HG03066 (cell line): ENCODE data around the gene TAS2R13.

Experiments used
- ATAC-seq: cut with Tn5 transposase; IDR thresholded peaks from one replicate; pipeline ENCODE4 v1.9.1; 2021; ENCODE audit warnings: low read depth; ENCODE audit not compliant: unreplicated experiment

Gene TAS2R13, protein sequence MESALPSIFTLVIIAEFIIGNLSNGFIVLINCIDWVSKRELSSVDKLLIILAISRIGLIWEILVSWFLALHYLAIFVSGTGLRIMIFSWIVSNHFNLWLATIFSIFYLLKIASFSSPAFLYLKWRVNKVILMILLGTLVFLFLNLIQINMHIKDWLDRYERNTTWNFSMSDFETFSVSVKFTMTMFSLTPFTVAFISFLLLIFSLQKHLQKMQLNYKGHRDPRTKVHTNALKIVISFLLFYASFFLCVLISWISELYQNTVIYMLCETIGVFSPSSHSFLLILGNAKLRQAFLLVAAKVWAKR

DNA sequence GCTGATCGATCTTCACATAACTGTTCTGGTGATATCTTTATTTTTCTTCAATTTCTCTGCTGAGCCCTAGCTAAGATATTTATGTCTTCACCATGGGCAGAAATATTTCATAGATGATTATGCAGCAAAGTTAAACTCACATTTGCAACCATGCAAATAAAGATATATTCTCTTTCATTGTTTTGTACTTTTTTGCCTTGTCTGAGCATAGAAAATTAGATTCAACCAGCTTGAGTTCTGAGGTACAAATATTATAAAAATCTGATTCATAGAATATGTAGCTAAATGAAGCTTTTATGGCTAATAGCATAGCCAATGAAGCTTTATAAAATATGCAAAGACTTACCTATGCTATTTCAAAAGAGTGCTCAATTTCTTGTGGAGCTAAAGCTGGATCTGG is at the start of gene TAS2R13:
TAS2R13 (minus strand) TSS at position 101 of the 400 bp plus-strand sequence. CDS start 264 bp downstream, outside the sequence.
- no peak for ATAC-seq

DNA sequence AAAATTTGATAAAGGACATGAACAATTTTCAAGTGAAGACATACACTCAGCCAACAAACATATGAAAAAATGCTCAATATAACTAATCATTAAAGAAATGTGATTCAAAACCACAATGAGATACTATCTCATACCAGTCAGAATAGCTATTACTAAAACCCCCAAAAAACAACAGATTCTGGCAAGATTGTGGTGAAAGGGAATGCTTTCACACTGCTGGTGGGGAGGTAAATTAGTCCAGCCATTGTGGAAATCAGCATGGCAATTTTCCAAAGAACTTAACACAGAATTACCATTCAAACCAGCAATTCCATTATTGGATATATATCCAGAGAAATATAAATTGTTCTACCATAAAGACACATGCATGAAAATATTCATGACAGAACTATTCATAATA is 48.4 kb upstream of the TAS2R13 start:
- no peak for ATAC-seq

DNA sequence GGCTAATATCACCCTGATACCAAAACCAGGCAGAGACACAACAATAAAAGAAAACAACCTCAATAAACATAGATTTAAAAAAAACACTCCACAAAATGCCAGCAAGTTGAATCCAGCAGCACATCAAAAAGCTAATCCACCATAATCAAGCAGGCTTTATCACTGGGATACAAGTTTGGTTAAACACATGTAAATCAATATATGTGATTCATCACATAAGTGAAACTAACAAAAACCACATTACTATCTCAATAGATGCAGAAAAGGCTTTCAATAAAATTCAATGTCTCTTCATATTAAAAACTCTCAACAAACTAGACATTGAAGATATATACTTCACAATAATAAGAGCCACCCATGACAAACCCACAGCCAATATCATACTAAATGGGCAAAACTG is 46.7 kb upstream of the TAS2R13 start:
- ATAC-seq: no peak

DNA sequence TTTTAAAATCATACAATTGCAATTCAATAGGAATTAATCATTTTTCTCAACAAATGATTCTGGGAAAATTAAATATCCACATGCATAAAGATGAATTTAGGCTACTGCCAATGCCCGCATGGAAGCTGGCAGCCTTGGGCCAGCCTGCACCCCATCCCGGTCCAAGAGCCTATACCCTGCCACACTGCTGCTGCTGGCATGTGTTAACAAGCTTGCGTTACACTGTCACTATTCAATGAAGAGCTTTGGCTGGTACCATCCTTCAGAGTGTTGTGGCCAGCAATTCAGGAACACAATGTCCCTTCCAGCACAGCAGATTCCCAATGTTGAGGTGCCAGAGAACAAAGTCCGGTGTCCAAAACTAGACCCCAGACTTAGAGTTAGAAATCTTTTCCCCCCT is 43.3 kb upstream of the TAS2R13 start:
- no peak for ATAC-seq

DNA sequence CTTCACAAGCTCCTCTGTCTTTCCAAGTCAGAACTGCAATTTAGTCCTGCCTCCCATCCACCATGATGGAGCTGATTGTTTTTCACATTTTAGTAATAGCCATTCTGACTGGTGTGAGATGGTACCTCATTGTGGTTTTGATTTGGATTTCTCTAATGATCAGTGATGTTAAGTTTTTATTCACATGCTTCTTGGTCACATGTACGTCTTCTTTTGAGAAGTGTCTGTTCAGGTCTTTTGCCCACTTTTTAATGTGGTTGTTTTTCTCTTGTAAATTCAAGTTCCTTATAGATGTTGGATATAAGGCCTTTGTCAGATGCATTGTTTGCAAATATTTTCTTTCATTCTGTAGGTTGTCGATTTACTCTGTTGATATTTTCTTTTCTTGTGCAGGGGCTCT is 33.8 kb upstream of the TAS2R13 start:
- no peak for ATAC-seq

DNA sequence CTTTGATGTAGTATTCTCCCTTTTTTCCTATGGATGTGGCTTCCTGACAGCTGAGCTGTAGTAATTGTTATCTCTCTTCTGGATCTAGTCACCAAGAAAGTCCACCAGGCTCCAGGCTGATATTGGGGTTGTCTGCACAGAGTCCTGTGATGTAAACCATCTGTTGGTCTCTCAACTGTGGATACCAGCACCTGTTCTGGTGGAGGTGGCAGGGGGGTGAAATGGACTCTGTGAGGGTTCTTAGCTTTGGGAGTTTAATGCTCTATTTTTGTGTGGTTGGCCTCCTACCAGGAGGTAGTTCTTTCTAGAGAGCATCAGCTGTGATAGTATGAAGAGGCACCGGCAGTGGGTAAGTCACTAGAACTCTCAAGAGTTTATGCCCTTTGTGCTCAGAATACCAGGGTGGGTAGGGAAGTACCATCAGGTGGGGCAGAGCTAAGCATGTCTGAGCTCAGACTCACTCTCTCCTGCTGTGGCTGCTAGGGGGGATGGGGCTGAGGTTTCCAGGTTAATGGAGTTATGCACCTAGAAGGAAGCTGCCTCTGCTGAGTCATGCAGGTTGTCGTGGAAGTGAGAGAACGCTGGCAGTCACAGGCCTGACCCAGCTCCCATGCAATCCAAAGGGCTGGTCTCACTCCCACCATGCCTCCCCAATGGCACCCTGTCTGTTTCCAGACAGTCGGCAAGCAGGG is 32.7 kb upstream of the TAS2R13 start:
- no peak for ATAC-seq

DNA sequence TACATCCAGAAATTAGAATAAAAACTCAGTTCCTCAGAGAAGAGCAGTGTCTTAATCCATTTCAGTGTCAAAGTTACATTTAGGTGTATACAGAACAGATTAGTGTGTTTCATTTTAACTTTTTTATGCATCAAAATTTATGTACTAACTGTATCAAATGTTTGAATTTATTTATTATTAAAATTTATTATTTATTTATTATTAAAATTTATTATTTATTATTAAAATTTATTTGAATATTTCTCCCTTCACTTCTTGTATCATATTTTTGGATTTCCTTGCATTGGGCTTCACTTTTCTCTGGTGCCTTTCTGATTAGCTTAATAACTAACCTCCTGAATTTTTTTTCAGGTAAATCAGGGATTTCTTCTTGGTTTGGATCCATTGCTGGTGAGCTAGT is 32.0 kb upstream of the TAS2R13 start:
- ATAC-seq: no peak

DNA sequence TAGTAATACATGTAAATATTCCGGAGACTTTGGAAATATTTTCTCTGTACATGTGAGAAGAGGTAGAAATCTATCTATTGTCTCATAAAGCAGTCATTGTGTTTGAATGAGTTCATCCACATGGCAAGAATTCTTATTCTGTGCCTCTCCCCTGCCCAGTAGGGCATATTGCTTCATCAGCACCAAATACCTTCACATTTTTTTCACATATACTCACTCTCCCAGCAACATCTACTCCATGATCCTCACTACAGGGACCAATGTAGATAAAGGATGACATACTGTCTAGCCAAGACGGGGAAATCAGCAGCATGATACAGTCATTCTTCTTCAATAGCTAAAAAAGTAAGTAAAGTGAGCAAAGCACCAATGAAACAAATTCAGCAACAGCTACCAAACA is 31.0 kb upstream of the TAS2R13 start:
- no peak for ATAC-seq

DNA sequence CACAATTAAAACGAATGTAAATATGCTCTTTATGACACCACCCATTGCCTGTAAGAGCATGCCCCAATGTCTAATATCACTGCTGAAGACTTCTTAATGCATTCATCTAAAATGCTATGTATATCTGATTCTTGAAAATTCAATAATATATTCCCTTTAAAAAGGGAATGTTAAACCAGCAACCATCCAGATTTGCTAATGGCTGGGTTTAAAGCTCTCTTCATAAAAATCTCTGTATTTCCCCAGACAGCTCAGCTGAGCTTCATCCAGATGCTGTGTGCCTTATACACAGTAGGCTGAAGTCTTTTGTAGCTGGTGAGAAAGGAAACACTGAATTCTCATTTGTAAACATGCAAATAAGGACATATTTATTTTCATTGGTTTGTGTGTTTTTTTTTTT is 29.8 kb upstream of the TAS2R13 start, which contains the start of gene TAS2R14:
TAS2R14 (minus strand) TSS at position 101 of the 400 bp plus-strand sequence; CDS start at position 45, 56 bp downstream.
- no peak for ATAC-seq

DNA sequence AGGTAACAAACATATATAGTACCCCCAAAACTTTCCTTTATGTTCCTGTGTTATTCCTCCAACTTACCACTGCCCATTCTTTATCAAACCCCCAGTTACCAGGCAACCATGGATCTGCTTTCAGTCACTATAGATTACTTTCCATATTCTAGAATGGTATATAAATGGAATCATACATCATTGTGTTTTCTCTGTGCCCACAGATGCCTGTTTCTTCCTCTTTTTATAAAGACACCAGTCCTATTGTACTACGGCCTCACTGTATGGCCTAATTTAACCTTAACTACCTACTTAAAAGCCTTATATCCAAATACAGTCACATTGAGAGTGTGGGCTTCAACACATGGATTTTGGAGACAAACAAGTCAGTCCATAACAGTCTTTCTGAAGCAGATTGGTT is 27.1 kb upstream of the TAS2R13 start:
- no peak for ATAC-seq

DNA sequence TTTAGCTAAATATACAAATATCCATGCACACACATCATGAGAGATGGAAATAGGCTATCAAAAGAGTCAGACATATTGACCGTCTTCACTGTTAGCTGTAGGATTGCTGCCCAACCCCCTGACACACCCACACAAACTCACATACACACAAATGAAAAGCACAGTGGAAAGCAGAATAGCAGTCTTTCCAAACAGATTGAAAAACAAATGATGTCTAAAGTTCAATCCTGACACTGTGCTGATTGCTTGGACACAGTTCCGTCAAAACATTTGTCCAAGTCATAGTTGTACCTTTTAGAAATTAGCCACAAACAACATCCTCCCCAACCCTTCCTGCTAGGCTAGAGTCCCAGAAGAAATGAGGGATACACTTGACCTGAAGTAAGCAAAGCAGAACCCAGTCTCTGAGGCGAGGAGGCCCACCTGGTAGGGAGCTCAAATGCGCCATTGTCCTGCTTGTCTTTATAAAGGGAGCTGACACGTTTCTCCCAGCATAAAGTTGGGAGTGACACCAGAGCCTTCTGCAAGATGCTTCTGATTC is 19.5 kb upstream of the TAS2R13 start, which contains the start of gene PRH2:
PRH2 (plus strand) TSS at position 491 of the 541 bp plus-strand sequence; CDS start at position 529, 38 bp downstream.
- ATAC-seq: no peak

DNA sequence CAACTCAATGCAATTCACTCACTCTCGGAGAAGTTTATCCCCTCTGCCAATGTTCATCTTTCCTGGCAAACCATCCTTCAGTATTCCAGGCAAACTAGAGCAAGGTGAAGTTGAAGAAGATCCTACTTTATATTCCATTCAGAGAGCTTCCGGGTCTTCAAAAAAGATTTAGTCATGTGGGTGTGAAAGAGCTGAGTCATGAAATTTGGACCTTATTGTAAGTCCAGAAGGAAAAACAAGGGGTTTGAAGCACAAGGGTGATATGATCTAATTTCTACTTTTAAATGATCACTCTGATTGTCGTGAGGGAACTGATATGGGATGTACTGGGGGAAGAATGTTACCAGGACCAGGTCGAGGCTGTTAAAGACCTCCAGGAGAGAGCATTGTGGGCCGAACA is 16.9 kb upstream of the TAS2R13 start:
- no peak for ATAC-seq

DNA sequence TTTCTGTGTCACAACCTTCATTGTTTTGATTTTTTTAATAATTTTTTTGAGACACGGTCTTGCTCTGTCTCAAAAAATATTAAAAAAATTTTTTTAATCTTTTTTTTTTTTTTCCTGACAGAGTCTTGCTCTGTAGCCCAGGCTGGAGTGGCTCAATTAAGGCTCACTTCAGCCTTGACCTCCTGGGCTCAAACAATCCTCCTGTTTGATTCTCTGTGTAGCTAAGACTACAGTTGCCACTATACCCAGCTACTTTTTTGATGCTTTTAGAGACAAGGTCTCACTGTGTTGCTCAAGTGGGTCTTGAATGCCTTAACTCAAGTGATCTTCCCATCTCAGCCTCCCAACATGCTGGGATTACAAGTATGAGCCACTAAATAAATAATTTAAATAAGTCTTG is 10.4 kb upstream of the TAS2R13 start:
- no peak for ATAC-seq

DNA sequence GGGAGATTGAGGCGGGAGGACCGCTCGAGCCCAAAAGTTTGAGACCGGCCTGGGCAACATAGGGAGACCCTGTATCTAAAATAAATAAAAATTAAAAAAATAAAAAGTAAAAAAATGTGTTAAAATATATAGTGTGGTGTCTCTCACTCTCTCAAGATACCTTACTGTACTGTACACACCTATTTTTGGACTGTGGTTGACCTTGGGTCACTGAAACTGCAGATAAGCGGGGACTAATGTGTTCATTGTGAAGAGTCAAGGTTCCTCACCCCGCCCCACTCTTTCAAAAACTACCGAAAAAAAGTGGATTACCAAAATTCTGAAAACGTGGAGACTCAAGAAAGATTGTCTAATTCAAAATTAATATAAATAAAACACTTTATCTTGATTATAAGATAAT is 1.0 kb upstream of the TAS2R13 start:
- ATAC-seq: no peak

DNA sequence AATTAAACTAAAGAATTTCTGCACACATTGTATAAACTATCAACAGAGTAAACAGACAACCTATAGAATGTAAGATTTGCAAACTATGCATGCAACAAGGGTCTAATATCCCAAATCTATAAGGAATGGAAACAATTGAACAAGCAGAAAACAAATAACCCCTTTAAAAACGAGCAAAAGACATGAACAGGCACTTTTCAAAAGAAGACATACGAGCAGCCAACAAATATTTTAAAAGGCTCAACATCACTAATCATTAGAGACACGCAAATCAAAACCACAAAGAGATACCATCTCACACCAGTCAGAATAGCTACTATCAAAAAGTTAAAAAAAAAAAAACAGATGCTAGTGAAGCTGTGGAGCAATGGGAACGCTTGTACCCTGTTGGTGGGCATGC is 4.7 kb downstream of the TAS2R13 start:
- ATAC-seq: no peak

DNA sequence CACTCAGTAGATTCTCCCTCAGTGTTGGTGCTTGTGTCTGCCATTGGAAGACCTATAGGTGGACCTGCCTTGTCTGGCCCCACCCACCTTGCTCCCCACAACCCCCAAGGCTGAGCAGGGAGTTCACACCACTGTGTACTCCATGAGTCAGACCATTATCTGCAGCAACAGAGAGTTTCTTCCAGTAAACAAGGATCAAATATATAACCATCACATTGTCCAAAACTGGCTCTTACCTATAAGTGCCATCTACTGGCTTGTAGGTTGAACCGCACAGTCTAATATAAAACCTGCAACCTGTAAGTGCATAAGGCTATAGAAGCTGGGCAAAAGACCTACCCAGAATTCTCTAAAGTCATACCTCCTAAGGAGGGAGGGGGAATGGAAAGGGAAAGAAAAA is 7.9 kb downstream of the TAS2R13 start:
- no peak for ATAC-seq

DNA sequence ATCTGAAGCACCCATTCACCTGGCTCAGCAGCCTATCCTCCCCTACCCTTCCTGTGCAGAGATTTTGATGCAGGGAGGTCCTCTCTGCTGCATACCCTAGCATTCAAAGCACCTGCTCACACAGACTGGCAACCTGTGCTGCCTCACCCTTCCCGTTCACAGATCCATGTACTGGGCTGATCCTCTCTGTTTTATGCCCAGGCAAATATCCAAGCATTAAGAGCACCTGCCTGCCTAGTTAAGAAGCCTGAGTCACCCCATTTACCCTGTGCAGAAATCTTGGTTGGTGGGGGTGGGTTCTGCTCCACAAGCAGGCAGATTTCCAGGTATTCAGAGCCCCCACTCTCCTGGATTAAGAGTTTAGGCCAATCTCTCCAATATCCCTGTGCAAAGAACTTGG is 8.4 kb downstream of the TAS2R13 start:
- no peak for ATAC-seq

DNA sequence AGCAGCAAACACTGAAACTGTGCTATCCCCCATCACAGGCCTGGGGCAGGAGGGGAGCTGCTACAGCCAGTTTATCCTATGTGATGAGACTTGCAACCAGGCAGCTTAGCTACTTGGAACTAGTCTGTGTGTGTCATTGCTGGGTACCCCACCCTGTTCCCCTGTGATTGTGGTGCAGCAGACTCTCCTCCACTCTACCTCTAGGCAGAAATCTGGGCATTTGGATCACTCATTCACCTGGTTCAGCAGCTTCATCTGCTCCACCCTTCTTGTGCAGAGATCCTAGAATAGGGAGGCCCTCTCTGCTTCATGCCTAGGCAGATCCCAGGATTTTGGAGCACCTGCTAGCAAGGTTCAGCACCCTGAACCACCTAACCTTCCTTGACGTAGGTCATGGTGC is 8.8 kb downstream of the TAS2R13 start:
- ATAC-seq: no peak

DNA sequence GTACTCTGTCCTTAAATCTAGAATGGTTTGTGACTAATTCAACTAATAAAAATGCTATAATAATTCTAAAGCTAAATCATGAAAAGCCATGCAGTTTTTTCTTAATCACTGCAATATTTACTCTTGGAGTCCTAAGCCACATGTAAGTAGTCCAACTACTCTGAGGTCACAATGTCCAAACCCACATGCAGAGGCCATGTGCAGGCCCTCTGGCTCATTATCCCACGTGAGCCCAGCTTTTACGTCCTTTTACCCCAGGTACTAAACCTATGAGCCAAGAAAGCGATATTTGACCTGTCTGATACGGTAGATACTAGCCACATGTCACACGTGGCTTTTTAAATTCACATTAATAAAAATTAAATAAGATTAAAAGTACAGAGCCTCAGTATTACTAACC is 12.5 kb downstream of the TAS2R13 start:
- no peak for ATAC-seq

DNA sequence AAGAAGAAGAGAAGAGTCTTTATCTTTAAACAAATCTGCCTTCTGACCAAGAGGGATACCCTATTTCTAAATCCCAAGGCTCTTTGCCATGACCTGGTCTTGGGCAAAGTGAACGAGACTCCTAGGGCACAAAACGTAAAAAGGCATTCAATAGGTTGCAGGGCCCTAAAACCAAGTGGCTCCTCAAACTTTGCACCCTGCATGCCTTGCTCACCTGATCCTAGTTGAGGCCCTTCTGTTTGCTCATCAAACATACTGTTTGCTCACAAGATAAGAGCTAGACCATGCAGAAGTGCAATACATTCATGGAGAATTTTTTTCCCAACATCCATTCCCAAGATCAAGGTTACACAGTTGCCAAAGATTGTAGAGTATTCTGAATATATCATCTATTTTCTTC is 17.4 kb downstream of the TAS2R13 start:
- no peak for ATAC-seq

DNA sequence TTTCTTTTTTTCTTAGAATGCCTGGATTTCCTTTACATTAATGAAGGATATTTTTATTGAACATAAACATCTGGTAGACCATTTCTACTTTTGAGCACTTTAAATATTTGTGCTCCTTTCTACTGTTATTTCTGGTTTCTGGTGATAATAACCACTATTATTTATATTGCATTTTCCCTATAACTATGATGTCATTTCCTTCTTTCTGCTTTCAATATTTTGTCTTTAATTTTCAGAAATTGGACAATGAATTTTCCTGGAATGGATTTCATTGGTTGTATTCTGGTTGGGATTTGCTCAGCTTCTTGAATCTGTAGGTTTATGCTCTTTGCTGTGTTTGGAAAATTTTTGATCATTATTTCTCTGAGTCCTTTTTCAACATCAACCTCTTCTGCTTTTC is 20.1 kb downstream of the TAS2R13 start:
- ATAC-seq: no peak
